A673 (cell line): ENCODE results near the gene FBXL15.
A peak's percentile ranks its signal among the peaks of the same experiment; 100 is the strongest.

ENCODE experiments used
- CTCF ChIP-seq: fragments of 300-800, 200-600 bp; sonication (generic); conservative IDR thresholded peaks from 2 replicates; pipeline ENCODE4 v1.5.1; 2017; ENCODE audit warnings: low read depth, mild to moderate bottlenecking, antibody characterized with exemption, low read length, moderate library complexity, mixed read lengths
- EZH2 ChIP-seq: fragments of 200-600 bp; sonication (generic); IDR thresholded peaks from 2 replicates; pipeline ENCODE4 v1.6.1; 2017; ENCODE audit warnings: borderline replicate concordance, low read depth, mild to moderate bottlenecking, mixed read lengths, antibody characterized with exemption, low read length; ENCODE audit not compliant: poor library complexity, severe bottlenecking

DNA sequence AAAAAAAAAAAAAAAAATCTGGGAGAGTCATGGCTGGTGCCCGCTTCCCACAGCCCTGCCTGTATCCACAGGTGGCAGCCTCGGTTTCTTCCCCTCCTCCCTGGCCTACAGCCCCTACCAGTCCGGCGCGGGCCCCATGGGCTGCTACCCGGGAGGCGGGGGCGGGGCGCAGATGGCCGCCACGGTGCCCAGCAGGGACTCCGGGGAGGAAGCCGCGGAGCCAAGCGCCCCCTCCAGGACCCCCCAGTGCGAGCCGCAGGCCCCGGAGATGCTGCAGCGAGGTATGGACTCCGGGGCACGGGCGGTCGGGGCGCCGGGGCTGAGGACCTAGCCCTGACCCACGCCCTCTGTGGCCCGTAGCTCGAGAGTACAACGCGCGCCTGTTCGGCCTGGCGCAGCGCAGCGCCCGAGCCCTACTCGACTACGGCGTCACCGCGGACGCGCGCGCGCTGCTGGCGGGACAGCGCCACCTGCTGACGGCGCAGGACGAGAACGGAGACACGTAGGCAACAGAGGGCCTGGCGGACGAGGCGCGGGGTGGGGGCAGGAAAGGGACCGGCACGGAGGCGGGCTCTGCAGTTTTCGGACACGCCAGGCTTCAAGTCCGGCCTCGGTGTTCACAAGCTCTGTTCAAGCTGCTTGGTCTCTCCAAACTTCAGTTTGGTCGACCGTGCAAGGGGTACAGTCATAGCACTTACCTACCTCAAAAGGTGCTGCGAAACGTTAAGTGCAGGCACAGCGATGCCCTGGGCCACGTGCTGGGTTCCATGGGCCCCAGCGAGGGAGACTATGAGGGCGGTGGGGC is 21.2 kb upstream of the FBXL15 start:
- TF ChIP-seq CTCF, result peak; percentile 97
- no peak for TF ChIP-seq EZH2
